Nucleus accumbens (tissue), 56 donors: Measurements from ENCODE around the gene CTNNA3.

Source experiments
- DNase-seq, 56 donors: peaks; one replicate each; lab custom pipeline; 2025; lab: John Stamatoyannopoulos, UW

CTNNA3 gene

GRCh38 chr10:67520924-67521520, 175.0 kb downstream of the CTNNA3 start:
- DNase-seq = peak in 44 of 56 donors; percentile 1 to 64 (median 30)

- no peak for DNase-seq
Measured at GRCh38 chr10:67519434-67519833, 176.6 kb downstream of the CTNNA3 start.

DNA sequence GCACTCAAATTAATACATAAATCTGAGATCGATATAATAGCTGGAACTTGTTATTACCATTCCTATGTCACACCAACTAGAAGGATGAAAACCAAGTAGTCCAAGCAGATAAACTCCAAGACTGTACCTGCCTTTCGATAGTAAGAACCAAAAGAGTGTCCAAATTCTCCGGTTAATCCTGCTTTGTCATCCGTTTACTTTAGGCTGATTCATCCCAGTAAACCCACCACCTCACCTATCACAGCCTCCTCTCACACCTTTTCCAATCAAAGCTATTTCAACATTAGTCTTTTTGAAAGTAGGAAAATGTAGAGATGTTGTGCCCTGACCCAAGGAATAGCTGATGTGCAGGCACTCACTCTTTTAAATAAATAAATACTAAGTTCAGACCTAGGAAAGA, 177.2 kb downstream of the CTNNA3 start:
- no peak for DNase-seq

DNA sequence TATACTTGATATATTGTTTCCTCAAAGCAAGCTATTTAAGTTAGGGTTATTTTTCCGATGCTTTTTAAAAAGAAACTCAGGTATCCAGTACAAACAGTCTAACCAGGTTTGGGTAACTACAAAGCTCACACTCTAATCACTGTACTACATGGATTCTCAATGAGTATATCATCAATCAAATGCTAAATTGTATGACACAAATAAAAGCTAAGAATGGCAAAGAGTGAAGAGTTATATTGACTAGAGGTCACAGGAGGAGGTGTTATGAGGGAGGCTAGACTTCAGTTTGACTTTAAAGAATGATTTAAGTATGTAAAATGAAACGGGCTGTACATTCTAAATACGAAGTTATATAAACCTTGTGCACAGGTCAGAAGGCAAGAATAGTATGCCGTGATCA, 178.0 kb downstream of the CTNNA3 start:
- no peak for DNase-seq

GRCh38 chr10:67506757-67507091, 189.3 kb downstream of the CTNNA3 start:
- DNase-seq = no peak

DNA sequence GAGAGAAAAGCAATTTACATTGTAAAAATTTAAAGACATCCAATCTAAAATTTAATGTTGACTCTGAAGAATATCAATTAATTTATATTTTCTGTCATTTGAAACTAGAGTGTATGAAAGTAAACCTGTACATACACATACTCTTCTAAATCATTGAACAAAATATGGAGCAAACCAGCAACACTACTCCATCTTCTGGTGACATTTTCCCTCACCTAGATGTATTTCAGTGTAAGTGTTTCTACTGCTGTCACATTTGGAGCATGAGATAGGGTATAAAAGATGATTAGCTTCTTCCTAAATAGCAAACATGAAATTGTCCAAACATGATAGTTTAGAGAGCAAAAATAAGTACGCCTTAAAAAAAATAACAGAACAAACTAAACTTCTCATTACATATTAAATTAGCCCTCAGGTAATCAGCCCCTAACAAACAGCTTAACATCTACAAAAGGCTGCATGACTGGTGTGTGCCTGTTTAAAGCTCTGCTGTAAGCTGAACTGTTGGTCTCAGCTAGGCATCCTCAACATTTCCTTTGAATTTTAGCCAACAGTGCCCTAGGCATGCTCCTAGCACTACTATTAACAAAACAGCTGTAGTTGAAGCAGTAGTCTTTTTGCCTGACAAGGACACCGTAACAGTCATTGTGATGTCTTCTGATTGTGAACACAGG, 189.8 kb downstream of the CTNNA3 start:
- DNase-seq = no peak

DNA sequence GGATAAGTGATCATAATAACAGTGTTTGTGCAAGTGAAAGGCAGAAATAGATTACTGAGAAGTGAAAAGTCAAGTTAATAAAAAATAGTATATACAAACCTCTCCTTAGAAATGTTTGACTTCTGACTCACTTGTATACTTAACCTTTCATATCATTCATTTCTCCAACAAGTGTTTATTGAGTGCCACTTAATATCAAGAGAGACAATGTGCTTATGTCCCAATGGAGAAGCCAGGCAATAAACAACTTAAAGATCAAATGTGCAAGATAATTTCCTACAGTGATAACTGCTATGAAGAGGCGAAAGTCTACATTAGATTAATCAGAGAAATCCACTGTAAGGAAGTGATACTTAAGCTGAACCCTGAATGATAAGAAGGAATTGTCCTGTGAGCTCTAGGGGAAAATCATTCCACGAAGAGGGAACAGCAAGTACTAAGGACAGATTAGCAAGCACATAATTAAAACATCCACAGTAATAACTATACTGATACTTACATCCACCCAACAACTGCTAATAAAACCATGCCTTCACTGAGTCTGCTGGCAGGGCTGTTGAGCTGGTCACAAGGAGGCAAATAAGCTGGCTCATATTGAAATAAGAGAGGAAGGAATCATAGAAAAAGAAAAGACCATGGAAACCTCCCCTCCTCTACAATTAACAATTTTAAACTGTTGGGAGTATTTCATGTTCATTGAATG, 203.5 kb downstream of the CTNNA3 start:
- DNase-seq = no peak

DNA sequence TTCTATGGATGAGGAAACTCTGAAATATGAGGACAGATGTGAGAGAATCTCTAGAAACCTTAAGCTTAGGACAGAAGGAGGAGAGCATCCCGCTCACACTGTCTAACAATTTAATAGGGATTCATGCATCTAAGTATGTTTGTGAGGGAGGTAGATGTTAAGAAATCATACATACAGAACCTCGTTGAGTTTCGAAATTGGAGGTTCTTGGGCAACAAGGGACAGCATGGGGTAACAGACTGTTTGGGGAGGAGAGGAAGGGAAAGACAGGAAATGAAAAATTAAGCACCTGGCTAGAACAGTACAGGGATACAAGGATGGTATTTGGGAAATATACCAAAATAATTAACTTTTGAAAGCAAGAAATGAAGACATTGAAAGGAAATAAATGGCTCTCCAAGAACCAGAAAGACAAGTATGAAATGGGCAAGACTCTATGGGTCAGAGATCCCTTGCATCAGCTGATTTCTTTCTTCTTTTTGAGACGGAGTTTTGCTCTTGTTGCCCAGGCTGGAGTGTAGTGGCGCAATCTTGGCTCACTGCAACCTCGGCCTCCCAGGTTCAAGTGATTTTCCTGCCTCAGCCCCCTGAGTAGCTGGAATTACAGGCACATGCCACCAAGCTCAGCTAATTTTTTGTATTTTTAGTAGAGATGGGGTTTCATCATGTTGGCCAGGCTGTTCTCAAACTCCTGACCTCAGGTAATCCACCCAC, 207.9 kb downstream of the CTNNA3 start:
- no peak for DNase-seq

DNA sequence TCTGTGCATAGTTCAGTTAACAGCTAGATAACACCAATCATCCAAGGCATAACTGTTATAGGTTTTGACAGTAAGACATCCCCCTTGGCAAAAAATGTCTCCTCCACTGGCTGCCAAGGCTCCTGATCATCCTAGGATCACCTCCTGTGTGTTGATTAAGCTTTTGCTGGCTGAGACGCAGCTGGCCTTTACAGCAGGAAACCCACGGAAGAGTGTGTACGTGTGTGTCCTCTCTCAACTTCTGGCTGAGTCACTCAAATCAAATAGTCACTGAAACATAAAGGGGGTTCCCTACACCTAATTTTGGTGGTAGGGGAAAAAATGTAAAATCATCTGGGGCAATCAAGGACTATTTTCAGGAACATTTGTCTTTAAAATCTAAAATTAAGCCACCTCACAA, 208.8 kb downstream of the CTNNA3 start:
- DNase-seq = no peak

- DNase-seq = no peak
Measured at GRCh38 chr10:67477868-67478267, 218.1 kb downstream of the CTNNA3 start.

GRCh38 chr10:67476201-67476600, 219.8 kb downstream of the CTNNA3 start:
- DNase-seq = no peak

DNA sequence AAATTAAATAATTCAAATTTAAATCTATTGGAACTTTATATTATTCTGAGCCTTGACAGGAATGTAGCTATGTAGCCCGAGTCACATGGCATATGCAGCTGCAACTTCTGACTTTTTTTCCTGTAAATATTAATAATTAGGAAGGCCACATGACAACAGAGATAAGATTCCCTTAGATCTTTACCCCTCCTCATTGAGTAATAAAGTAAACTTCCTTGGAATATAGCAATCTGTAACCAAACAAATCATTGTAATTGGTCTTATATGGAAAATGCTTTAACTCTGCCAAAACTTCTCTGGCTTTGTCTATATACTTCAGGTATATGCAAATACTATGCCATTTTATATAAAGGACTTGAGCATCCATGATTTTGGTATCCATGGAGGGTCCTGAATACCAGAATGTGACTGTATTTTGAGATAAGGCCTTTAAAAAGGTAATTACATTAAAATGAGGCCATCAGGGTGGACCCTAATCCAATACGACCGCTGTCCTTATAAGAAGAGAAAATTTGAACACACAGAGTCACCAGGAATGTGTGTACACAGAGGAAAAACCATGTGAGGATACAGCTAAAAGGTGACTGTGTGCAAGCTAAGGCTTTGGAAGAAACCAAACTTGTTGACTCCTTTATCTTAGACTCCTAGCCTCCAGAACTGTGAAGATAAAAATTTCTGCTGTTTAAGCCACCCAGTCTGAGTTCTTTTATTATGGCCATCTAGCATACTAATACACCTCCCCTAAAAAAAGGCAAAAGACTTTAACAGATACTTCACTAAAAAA, 222.0 kb downstream of the CTNNA3 start:
- no peak for DNase-seq

GRCh38 chr10:67471022-67471421, 225.0 kb downstream of the CTNNA3 start:
- no peak for DNase-seq

DNA sequence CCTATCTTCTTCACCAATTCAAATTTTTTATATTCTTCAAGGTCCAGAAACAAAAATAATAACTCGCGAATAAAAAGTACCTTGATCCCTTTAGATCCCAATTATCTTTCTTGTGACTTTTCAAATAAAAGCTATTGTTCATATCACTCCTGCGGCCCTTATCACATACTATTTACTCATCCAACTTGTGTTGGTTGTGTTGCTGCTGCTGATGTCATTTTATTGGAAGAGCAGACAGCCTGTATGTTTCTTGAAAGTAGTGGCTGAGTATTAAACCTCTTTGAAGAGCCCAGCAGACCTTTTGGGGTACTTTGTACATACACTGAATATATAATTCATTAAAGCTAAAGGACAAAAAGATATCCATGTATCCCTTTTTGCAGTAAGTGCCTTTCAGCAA, 231.7 kb downstream of the CTNNA3 start:
- no peak for DNase-seq

- DNase-seq = no peak
Measured at GRCh38 chr10:67452892-67453291, 243.1 kb downstream of the CTNNA3 start.

DNA sequence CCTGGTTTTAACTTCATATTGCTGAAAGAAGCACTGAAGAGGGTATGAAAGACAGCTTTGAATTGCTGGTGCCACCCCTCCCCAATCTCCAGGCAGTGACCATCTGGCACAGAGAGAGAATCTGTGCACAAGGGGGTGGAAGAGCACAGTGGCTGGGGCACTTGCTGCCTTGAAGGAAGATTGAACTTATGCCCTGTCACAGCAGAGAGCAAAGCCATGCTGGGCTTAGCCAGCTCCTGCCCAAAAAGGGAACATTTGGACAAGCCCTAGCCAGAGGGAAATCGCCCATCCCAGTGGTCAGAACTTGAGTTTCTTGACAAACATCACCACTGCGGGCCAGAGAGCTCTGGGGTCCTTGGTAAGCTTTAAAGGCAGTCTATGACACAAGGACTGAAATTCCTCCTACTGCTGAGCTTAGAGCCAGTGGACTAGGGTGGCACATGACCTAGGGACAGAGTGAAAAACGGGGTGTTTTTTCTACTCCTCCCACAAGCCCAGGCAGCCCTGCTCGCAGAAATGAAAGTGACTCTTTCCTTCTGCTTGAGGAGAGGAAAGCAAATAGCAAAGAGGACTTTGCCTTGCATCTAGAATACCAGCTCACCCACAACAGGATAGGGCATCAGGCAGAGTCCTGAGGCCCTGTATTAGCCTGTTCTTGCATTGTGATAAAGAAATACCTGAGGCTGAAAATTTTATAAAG, 257.2 kb downstream of the CTNNA3 start:
- no peak for DNase-seq

DNA sequence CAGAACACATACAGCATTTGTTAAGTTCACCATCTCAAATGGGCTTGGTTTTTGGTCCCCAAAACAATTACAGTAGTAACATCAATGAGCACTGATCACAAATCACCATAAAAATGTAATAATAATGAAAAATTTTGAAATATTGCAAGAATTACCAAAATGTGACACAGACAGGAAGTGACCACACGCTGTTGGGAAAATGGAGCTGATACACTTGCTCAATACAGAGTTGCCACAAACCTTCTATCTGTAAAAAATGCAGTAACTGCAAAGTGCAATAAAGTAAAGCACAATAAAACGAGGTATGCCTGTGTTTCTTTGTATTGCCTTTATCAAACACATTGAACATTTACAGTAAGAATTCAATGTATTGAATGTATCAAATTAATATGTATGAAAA, 262.7 kb downstream of the CTNNA3 start:
- no peak for DNase-seq

GRCh38 chr10:67402620-67403019, 293.4 kb downstream of the CTNNA3 start:
- DNase-seq = no peak

GRCh38 chr10:67401711-67402110, 294.3 kb downstream of the CTNNA3 start:
- DNase-seq = no peak
